Measurements from ENCODE around the gene LENG8. TPM values are rescaled to one million over a fixed set of nuclear protein-coding genes. Genes with fewer than 3 reads are reported as not detected.

Gene LENG8
- total RNA-seq, 1 donor = 39.7 TPM

- no peak for DNase-seq (ENCODE audit: low read depth)
- H3K4me3 ChIP-seq (ENCODE audit: low read depth, low read length) = no peak overlapping the region
- no peak for TF ChIP-seq CTCF (IDR thresholded peaks at IDR 0.05; ENCODE audit: insufficient read depth, low read depth, low read length)
These were observed 7.7 kb downstream of the LENG8 start for GRCh38 chr19:54456423-54457373.

GRCh38 chr19:54457773-54458647, 9.0 kb downstream of the LENG8 start:
- no peak for DNase-seq (ENCODE audit: low read depth)

GRCh38 chr19:54458648-54459281, 9.8 kb downstream of the LENG8 start:
- H3K4me3 ChIP-seq (ENCODE audit: low read depth, low read length) = no peak overlapping the region
- no peak for DNase-seq (ENCODE audit: low read depth)
- no peak for TF ChIP-seq CTCF (IDR thresholded peaks at IDR 0.05; ENCODE audit: insufficient read depth, low read depth, low read length)

More at GRCh38 chr19:54457773-54458647, 9.0 kb downstream of the LENG8 start:
- no peak overlapping the region for H3K4me3 ChIP-seq (ENCODE audit: low read depth, low read length)
- TF ChIP-seq CTCF (IDR thresholded peaks at IDR 0.05; ENCODE audit: insufficient read depth, low read depth, low read length) = no peak

- no peak for TF ChIP-seq CTCF (IDR thresholded peaks at IDR 0.05; ENCODE audit: insufficient read depth, low read depth, low read length)
- DNase-seq (ENCODE audit: low read depth) = no peak
- no peak overlapping the region for H3K4me3 ChIP-seq (ENCODE audit: low read depth, low read length)
These were observed 10.6 kb downstream of the LENG8 start for GRCh38 chr19:54459282-54460229.

- no peak for TF ChIP-seq CTCF (IDR thresholded peaks at IDR 0.05; ENCODE audit: insufficient read depth, low read depth, low read length)
- no peak overlapping the region for H3K4me3 ChIP-seq (ENCODE audit: low read depth, low read length)
- no peak for DNase-seq (ENCODE audit: low read depth)
These were observed 11.4 kb downstream of the LENG8 start for GRCh38 chr19:54460230-54461005.
